K562 (cell line): ENCODE measurements around the gene TCFL5. TPM values are rescaled to one million over a fixed set of nuclear protein-coding genes. Genes with fewer than 3 reads are reported as not detected.

Experiments used
- DMBX1 ChIP-seq: fragments of 250-450 bp; sonication (Bioruptor Pico); IDR thresholded peaks from 2 replicates; pipeline ENCODE4 v1.8.0; 2022; ENCODE audit warnings: inconsistent platforms, mild to moderate bottlenecking, moderate library complexity, borderline replicate concordance
- ELF2 ChIP-seq: fragments of 250-450 bp; sonication (Bioruptor Pico); IDR thresholded peaks from 2 replicates; pipeline ENCODE4 v1.5.0; 2021; ENCODE audit warnings: mild to moderate bottlenecking
- FOS ChIP-seq: IDR thresholded peaks from 3 replicates; pipeline ENCODE4 v1.6.1; 2011; ENCODE audit not compliant: insufficient read length; ENCODE audit errors: extremely low read depth
- HNRNPLL ChIP-seq: fragments of 200-400 bp; formaldehyde crosslinking; IDR thresholded peaks from 2 replicates; pipeline ENCODE4 v1.6.1; 2017; ENCODE audit warnings: low read length, low read depth, mild to moderate bottlenecking; ENCODE audit not compliant: poor library complexity, severe bottlenecking
- NR2C2 ChIP-seq, 2 experiments: fragments of 200-800 bp in 1 of 2; sonication (Bioruptor generic) in 1 of 2; sonication (generic) in 1 of 2; formaldehyde crosslinking in 1 of 2; IDR thresholded peaks; 2 replicates each; pipeline versions ENCODE4 v1.6.1 to v1.8.0; 2016 to 2022; ENCODE audit warnings: mild to moderate bottlenecking in 1 of 2, missing compliant biosample characterization in 1 of 2, missing genetic modification characterization in 1 of 2, missing genetic modification reagents in 1 of 2
- NR4A1 ChIP-seq, 2 experiments: fragments of 250-450 bp in 1 of 2; fragments of 450-650 bp in 1 of 2; sonication (Bioruptor Pico) in 1 of 2; IDR thresholded peaks; 2 replicates each; pipeline versions ENCODE4 v1.4.0 to v1.6.1; 2016 to 2020; ENCODE audit warnings: mild to moderate bottlenecking in 2 of 2, missing compliant biosample characterization in 1 of 2, missing genetic modification characterization in 1 of 2, moderate library complexity in 1 of 2
- SPI1 ChIP-seq: IDR thresholded peaks from 2 replicates; pipeline ENCODE4 v1.6.1; 2011; ENCODE audit warnings: low read depth, low read length, control low read depth, borderline replicate concordance
- STAT5B ChIP-seq: fragments of 250-450 bp; sonication (Bioruptor Pico); IDR thresholded peaks from 2 replicates; pipeline ENCODE4 v1.8.0; 2021; ENCODE audit warnings: mild to moderate bottlenecking, inconsistent platforms
- TAF9B ChIP-seq: fragments of 450-650 bp; IDR thresholded peaks from 2 replicates; pipeline ENCODE4 v1.6.1; 2018; ENCODE audit warnings: mild to moderate bottlenecking; ENCODE audit not compliant: partially characterized antibody
- ZNF134 ChIP-seq: fragments of 250-450 bp; sonication (Bioruptor Pico); conservative IDR thresholded peaks from 2 replicates; pipeline ENCODE4 v1.4.0; 2020
- ZNF239 ChIP-seq: fragments of 250-450 bp; sonication (Bioruptor Pico); IDR thresholded peaks from 2 replicates; pipeline ENCODE4 v1.4.0; 2020; ENCODE audit warnings: mild to moderate bottlenecking
- ZNF274 ChIP-seq: IDR thresholded peaks from 2 replicates; pipeline ENCODE4 v1.6.1; 2011; ENCODE audit warnings: low read depth, mild to moderate bottlenecking, low read length, moderate library complexity, borderline replicate concordance
- ZSCAN32 ChIP-seq: fragments of 450-650 bp; formaldehyde crosslinking; IDR thresholded peaks from 2 replicates; pipeline ENCODE4 v1.4.0; 2020; ENCODE audit warnings: mild to moderate bottlenecking, moderate library complexity
- polyA plus RNA-seq, 8 experiments: library from polyadenylated mRNA; depleted of rRNA in 4 of 8; stranded (reverse) in 5 of 8; unstranded in 3 of 8; fragments of >200 nt; fragmentation: Nextera tagmentation in 2 of 8; fragmentation: Illumina TruSeq in 1 of 8; extraction: Ambion mirVana in 2 of 8; extraction: Trizol in 1 of 8; gene quantifications; 2 replicates each; pipeline versions ENCODE4 v1.2.1 to v1.2.3, GENCODE V29; 2011 to 2014; ENCODE audit warnings: inconsistent platforms in 1 of 8, missing spikeins in 1 of 8
- total RNA-seq, 7 experiments: library from RNA; depleted of rRNA in 6 of 7; stranded (reverse); fragments of >200 nt in 6 of 7; fragmentation: Illumina TruSeq in 2 of 7; extraction: Trizol in 2 of 7; gene quantifications; 2 replicates each; pipeline versions ENCODE4 v1.2.1 to v1.2.3, GENCODE V29; 2011 to 2021; ENCODE audit warnings: low replicate concordance in 1 of 7
- TF ChIP-seq, protein P1 (sequence below): fragments of 200-800 bp; sonication (Bioruptor generic); IDR thresholded peaks from 2 replicates; pipeline ENCODE4 v1.6.1; 2017; ENCODE audit warnings: missing genetic modification characterization, missing compliant biosample characterization
- TF ChIP-seq, protein P2 (sequence below), 2 experiments: IDR thresholded peaks; 2 replicates each; pipeline ENCODE4 v1.6.1; 2012; ENCODE audit warnings: improper control_type of control experiment in 2 of 2, low read depth in 2 of 2, low read length in 2 of 2, borderline replicate concordance in 1 of 2
- TF ChIP-seq, protein P3 (sequence below): fragments of 250-450 bp; sonication (Bioruptor Pico); IDR thresholded peaks from 2 replicates; pipeline ENCODE4 v1.4.0; 2020; ENCODE audit warnings: mild to moderate bottlenecking
- TF ChIP-seq, protein P4 (sequence below): sonication (generic); formaldehyde crosslinking; IDR thresholded peaks from 2 replicates; pipeline ENCODE4 v1.8.1; 2023; ENCODE audit warnings: mild to moderate bottlenecking, missing genetic modification reagents

TCFL5 gene
- total and polyA plus RNA-seq, 9 of the 15 experiments (the other 6 are each of a cell fraction or from before 2014, with no cell fraction given): 1.00 to 12.6 (median 9.1) TPM

DNA sequence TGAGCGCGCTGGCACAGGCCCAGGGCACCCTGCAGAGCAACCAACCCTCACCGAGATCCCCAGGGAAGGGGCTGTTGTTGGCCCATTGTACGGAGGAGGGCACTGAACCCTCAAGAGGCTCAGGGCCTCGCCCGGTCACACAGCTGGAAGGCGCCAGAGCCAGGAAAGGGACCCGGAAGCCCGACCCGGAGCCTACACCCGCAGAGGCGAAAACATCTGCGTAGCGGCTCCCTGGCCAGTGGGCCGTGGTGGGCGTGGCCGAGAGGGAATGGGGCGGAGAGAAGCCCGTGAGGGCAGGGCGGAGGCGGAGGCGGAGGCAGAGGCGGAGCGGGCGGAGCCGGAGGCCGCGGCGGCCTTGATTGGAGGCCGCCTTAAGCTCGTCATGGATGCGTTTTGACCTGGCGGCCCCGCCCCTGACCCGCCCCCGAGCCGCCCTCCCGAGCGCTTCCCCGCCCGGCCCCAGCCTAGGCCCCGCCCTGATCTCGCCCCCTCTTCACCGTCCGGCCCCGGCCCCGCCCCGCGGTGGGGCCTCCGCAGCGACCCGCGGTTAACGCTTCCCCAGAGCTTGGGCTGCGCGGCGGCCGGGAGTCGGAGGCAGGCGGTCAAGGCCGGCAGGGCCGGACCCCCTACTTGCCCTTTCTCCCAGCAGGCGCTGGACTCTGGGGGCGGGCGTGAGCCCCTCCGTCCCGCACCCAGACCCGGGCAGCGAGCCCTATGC is 67.5 kb downstream of the TCFL5 start (continued):
- 0 out of 2 replicates have a peak, but pooled peaks have one; percentile 47 for TF ChIP-seq ELF2 (CRISPR knock-in tag)
- TF ChIP-seq SPI1: no peak
- TF ChIP-seq ZNF274: no peak
- TF ChIP-seq ZSCAN32 (CRISPR knock-in tag): 0 out of 2 replicates have a peak, but pooled peaks have one; percentile 17
- TF ChIP-seq FOS: no peak
- TF ChIP-seq NR4A1 (CRISPR knock-in tag; IDR thresholded peaks at IDR 0.05): no peak
- TF ChIP-seq NR4A1 (tag; IDR thresholded peaks at IDR 0.05): no peak
- TF ChIP-seq, protein P1, sequence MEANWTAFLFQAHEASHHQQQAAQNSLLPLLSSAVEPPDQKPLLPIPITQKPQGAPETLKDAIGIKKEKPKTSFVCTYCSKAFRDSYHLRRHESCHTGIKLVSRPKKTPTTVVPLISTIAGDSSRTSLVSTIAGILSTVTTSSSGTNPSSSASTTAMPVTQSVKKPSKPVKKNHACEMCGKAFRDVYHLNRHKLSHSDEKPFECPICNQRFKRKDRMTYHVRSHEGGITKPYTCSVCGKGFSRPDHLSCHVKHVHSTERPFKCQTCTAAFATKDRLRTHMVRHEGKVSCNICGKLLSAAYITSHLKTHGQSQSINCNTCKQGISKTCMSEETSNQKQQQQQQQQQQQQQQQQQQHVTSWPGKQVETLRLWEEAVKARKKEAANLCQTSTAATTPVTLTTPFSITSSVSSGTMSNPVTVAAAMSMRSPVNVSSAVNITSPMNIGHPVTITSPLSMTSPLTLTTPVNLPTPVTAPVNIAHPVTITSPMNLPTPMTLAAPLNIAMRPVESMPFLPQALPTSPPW: peak; percentile 79
- TF ChIP-seq ZNF239 (CRISPR knock-in tag): no peak
- TF ChIP-seq, protein P2, sequence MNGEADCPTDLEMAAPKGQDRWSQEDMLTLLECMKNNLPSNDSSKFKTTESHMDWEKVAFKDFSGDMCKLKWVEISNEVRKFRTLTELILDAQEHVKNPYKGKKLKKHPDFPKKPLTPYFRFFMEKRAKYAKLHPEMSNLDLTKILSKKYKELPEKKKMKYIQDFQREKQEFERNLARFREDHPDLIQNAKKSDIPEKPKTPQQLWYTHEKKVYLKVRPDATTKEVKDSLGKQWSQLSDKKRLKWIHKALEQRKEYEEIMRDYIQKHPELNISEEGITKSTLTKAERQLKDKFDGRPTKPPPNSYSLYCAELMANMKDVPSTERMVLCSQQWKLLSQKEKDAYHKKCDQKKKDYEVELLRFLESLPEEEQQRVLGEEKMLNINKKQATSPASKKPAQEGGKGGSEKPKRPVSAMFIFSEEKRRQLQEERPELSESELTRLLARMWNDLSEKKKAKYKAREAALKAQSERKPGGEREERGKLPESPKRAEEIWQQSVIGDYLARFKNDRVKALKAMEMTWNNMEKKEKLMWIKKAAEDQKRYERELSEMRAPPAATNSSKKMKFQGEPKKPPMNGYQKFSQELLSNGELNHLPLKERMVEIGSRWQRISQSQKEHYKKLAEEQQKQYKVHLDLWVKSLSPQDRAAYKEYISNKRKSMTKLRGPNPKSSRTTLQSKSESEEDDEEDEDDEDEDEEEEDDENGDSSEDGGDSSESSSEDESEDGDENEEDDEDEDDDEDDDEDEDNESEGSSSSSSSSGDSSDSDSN (IDR thresholded peaks at IDR 0.05; ENCODE audit: borderline replicate concordance in 1 of 2, low read depth in 2 of 2, low read length in 2 of 2): peak; percentile 45 to 57; a peak in 1 of 4 replicates
- TF ChIP-seq, protein P3, sequence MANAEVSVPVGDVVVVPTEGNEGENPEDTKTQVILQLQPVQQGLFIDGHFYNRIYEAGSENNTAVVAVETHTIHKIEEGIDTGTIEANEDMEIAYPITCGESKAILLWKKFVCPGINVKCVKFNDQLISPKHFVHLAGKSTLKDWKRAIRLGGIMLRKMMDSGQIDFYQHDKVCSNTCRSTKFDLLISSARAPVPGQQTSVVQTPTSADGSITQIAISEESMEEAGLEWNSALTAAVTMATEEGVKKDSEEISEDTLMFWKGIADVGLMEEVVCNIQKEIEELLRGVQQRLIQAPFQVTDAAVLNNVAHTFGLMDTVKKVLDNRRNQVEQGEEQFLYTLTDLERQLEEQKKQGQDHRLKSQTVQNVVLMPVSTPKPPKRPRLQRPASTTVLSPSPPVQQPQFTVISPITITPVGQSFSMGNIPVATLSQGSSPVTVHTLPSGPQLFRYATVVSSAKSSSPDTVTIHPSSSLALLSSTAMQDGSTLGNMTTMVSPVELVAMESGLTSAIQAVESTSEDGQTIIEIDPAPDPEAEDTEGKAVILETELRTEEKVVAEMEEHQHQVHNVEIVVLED (CRISPR knock-in tag): 0 out of 2 replicates have a peak, but pooled peaks have one; percentile 21
- TF ChIP-seq, protein P4, sequence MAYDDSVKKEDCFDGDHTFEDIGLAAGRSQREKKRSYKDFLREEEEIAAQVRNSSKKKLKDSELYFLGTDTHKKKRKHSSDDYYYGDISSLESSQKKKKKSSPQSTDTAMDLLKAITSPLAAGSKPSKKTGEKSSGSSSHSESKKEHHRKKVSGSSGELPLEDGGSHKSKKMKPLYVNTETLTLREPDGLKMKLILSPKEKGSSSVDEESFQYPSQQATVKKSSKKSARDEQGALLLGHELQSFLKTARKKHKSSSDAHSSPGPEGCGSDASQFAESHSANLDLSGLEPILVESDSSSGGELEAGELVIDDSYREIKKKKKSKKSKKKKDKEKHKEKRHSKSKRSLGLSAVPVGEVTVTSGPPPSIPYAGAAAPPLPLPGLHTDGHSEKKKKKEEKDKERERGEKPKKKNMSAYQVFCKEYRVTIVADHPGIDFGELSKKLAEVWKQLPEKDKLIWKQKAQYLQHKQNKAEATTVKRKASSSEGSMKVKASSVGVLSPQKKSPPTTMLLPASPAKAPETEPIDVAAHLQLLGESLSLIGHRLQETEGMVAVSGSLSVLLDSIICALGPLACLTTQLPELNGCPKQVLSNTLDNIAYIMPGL (CRISPR knock-in tag): 0 out of 2 replicates have a peak, but pooled peaks have one; percentile 24
- no peak for TF ChIP-seq NR2C2 (CRISPR knock-in tag; IDR thresholded peaks at IDR 0.05)
- TF ChIP-seq NR2C2 (tag; IDR thresholded peaks at IDR 0.05): peak; percentile 37; the same call in 1 of the 2 replicates
- TF ChIP-seq DMBX1 (CRISPR knock-in tag): 0 out of 2 replicates have a peak, but pooled peaks have one; percentile 56
- TF ChIP-seq STAT5B: no peak
- TF ChIP-seq TAF9B: peak; percentile 30
- no peak for TF ChIP-seq HNRNPLL
- no peak for TF ChIP-seq ZNF134 (CRISPR knock-in tag)
